ENCODE results near the gene DPF3.

Gene DPF3

DNA sequence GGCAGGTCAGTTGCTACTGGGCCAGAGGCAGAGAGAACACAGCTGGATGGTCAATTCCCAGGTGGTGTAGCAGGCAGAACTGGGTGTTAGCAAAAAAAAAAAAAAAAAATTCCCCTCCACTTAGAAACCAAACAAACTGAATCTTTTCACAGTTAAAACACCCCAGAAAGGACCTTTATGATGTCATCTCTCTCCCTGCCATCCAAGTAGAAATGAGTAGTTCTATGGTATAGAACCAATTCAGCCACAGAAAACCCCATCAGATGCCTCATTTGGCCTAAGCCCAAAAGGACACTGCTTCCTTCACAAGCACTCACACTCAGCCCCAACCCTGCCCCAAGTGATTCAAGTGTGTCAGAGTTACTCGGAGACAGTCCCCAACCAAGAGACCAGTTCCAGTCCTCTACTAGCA lies 230.8 kb downstream of the DPF3 start:
- ATAC-seq (replicated peaks) (peak; percentile 51 to 53), DNase-seq (no peak)
- Mint-ChIP-seq H3K36me3 (peaks cover 5 to 6% of the 10 kb centered on the region in 2 donors), H3K4me3 (no peak overlapping the region), H3K4me1 (peaks cover 8 to 18% of the 10 kb centered on the region in 2 donors), H3K9me3 (peaks cover 0 to 2% of the 10 kb centered on the region in 2 donors), H3K27ac (no peak overlapping the region), H3K27me3 (no peaks in the 10 kb centered on the region)

DNA sequence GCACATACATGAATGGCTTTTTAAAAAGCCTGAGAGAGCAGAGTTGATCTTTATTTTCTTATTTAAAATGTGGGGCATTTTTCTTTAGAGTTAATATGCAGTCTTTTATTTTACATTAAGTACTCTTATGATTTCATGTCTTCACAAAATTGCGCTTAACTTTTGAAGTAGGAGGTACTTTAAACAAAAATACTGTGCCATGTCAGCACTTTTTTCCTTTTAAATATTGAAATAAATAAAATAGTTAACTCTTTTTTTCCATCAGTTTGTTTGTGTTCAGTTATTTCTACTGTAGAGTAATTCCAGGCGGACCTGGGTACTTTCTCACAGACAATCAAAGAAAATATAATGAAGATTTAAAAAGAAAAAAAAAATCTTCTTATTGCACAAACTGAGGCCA lies 231.7 kb downstream of the DPF3 start:
- peaks cover 5 to 6% of the 10 kb centered on the region in 2 donors for H3K36me3 Mint-ChIP-seq
- H3K4me1 Mint-ChIP-seq: peaks cover 8 to 18% of the 10 kb centered on the region in 2 donors
- ATAC-seq (replicated peaks) (no peak), DNase-seq (no peak)
- H3K27me3 Mint-ChIP-seq: no peaks in the 10 kb centered on the region
- peaks cover 0 to 2% of the 10 kb centered on the region in 2 donors for H3K9me3 Mint-ChIP-seq
- no peak overlapping the region for H3K4me3 Mint-ChIP-seq
- H3K27ac Mint-ChIP-seq: no peak overlapping the region

DNA sequence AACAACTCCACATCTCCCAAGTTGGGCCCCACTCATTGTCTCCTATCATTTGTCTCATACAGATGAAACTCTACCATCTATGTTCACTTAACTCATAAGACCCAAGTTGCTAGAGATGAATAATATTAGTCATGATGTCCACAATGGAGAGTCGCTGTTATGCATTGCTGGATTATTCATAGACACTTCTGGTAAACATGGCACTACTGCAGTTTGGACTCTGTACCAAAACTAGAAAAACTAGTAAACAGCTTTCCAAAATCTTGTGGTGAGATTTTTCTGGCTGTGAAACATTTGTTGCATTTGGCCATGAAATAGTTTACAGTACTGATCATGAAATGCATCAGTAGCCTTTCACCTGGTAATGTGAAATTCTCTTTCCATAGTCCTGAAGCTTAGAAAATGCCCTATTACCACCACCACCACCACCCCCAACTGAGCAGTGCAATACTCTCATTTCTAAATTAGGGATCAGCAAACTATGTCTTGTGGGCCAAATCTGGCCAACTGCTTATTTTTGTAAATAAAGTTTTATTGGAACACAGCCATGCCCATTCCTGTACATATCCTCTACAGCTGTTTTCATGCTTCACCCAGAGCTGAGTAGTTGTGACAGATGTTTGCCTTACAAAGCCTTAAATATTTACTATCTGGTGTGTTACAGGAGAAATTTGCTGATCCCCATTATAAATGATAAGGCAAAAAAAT lies 236.5 kb downstream of the DPF3 start:
- Mint-ChIP-seq H3K27ac (no peak overlapping the region), H3K9me3 (peaks cover 0 to 2% of the 10 kb centered on the region in 2 donors), H3K27me3 (no peaks in the 10 kb centered on the region), H3K4me3 (no peak overlapping the region), H3K36me3 (peaks cover 0 to 1% of the 10 kb centered on the region in 2 donors), H3K4me1 (peaks cover 0 to 2% of the 10 kb centered on the region in 2 donors)
- DNase-seq (no peak), ATAC-seq (replicated peaks) (no peak)

DNA sequence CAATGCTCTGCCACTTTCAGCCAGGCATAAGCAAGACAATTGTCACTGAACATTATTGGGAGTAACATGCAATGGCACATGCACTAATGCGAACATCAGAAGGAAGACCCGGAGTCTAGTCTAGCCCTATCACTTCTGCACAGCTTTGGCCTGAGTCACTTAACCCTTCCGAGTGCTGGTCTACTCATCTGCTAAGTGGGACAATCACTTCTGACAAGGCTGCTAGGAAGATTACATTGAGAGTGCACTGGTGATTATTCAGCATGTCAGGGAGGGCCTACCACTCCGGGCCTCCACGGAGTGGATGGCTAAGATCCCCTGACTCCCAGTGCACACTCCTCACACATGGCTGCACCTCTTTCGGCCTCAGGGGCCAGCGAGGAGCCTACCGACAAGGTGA lies 240.9 kb downstream of the DPF3 start:
- Mint-ChIP-seq H3K27me3 (peaks cover 0 to 4% of the 10 kb centered on the region in 2 donors), H3K36me3 (no peaks in the 10 kb centered on the region), H3K27ac (no peak overlapping the region), H3K4me3 (no peak overlapping the region), H3K9me3 (peaks cover 0 to 2% of the 10 kb centered on the region in 2 donors), H3K4me1 (peaks cover 0 to 4% of the 10 kb centered on the region in 2 donors)
- DNase-seq (no peak), ATAC-seq (replicated peaks) (no peak)

DNA sequence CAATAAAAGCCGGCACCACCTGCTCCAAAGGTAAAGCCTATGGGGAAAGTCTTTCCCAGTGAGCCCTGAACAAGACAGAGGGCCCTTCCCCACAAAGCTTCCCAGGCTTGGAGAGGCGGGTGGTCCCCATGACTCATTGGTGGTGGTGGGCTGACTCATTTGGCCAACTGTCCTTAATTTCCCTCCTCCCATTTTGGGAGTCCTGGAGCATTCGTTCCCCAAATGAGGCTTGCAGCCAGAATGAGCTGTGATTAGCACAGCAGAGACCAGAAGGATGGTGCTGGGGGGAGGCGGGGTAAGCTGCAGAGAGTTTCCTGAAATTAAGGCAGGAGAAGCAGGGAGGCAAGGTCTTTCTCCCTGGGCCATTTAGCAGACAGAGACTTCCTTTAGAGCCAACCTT lies 241.7 kb downstream of the DPF3 start:
- no peak for ATAC-seq (replicated peaks)
- no peak for DNase-seq
- H3K36me3 Mint-ChIP-seq: no peaks in the 10 kb centered on the region
- peaks cover 0 to 4% of the 10 kb centered on the region in 2 donors for H3K4me1 Mint-ChIP-seq
- peaks cover 0 to 2% of the 10 kb centered on the region in 2 donors for H3K9me3 Mint-ChIP-seq
- no peak overlapping the region for H3K4me3 Mint-ChIP-seq
- H3K27ac Mint-ChIP-seq: no peak overlapping the region
- H3K27me3 Mint-ChIP-seq: peaks cover 0 to 4% of the 10 kb centered on the region in 2 donors

DNA sequence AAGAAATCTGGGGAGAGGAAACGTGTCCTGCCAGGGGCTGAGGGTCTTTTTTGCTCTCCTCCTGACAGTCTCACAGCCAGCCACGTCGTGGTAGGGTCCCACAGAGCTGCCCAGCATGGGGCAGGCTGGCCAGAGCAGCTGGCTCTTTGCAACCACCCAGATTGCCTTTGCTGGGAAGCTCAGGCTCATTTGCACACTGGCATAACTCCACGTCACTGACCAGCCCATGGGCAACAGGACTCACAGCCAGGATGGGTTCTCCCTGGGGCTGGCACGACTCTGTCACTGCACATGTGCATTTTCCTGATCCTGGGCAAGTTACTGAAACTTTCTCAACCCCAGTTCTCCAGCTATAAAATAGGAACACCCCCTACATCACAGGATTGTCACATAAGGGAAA lies 242.2 kb downstream of the DPF3 start:
- Mint-ChIP-seq H3K9me3 (peaks cover 0 to under 1% of the 10 kb centered on the region in 2 donors), H3K4me3 (no peak overlapping the region), H3K36me3 (no peaks in the 10 kb centered on the region), H3K27ac (no peak overlapping the region), H3K27me3 (peaks cover 0 to 4% of the 10 kb centered on the region in 2 donors), H3K4me1 (peaks cover 0 to 4% of the 10 kb centered on the region in 2 donors)
- DNase-seq: no peak
- ATAC-seq (replicated peaks): no peak

DNA sequence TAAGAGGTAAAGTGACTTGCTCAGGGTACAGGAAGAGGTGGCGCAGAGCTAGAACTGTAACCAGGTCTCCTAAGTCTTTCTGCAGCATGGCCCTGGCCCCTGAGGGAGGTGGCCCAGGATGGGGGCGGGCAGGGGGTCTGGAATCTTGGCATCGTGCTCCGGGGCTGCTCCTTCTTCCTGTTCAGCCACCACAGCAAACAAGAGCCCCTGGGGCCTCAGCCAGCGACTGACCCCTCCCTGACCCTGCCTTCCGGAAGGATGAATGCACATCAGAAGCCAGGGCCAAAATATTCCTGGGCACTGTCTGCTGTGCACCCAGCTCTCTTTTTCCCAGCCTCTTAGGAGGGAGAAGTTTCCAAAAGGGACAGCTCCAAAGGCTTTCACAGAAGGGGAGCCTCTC lies 242.8 kb downstream of the DPF3 start:
- Mint-ChIP-seq H3K36me3 (no peaks in the 10 kb centered on the region), H3K27ac (no peak overlapping the region), H3K4me1 (peaks cover 0 to 5% of the 10 kb centered on the region in 2 donors), H3K9me3 (no peaks in the 10 kb centered on the region), H3K27me3 (peaks cover 0 to 4% of the 10 kb centered on the region in 2 donors), H3K4me3 (no peak overlapping the region)
- DNase-seq (no peak), ATAC-seq (replicated peaks) (no peak)

DNA sequence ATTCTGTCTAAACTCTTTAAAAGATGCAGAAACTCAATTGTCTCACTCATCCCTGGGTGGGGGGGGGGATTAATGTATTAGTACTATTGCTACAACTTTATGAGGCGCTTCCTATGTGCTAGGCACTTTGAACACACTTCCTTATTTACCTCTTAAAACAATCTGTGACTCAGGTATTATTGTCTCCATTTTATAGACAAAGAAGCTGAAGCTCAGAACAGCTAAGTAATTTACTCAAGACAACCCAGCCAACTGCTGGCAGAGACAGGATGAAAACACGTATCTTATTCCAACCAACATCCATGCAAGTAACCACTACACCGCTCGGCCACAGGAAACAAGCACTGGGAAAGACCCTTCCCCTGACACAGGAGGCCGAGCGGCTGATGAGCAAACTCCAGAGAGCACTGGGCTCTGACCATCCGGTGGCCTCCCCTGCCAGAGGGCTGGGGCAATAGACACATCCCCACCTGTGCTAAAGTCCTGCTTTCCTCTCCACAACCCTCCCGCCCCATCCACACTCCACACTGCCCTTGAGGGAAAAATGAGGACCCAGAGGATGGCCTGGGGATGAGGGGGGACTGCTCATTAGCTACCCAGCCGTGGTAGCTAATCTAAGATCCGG lies 244.2 kb downstream of the DPF3 start:
- H3K27me3 Mint-ChIP-seq: peaks cover 0 to 4% of the 10 kb centered on the region in 2 donors

DNA sequence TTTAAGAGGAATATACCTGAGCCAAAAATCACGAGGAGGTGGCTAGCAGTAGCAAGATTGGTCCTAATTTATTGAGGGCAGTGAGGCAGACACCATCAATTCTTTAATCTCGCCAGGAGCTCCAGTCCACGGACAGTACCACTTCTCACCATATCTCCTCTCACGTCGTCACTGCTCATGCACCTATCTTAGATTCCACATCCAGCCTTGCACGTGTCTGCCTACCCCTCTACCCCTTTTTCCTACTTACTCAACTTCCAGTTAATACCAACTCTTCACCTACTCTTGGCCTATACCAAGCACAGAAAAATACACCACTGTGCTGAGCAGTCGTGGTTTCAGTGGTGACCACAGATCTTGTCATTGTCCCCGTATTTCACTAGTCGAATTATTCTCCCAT lies 246.1 kb downstream of the DPF3 start:
- Mint-ChIP-seq H3K4me3 (no peak overlapping the region), H3K27me3 (peaks cover 0 to 4% of the 10 kb centered on the region in 2 donors), H3K27ac (no peak overlapping the region), H3K9me3 (no peaks in the 10 kb centered on the region), H3K36me3 (no peaks in the 10 kb centered on the region), H3K4me1 (peaks cover 4 to 7% of the 10 kb centered on the region in 2 donors)
- DNase-seq (no peak), ATAC-seq (replicated peaks) (no peak)

More for the DNA sequence above, 244.2 kb downstream of the DPF3 start:
- no peak overlapping the region for H3K4me3 Mint-ChIP-seq
- no peaks in the 10 kb centered on the region for H3K36me3 Mint-ChIP-seq
- H3K27ac Mint-ChIP-seq: no peak overlapping the region
- H3K4me1 Mint-ChIP-seq: peaks cover 4 to 9% of the 10 kb centered on the region in 2 donors
- DNase-seq (no peak), ATAC-seq (replicated peaks) (no peak)
- H3K9me3 Mint-ChIP-seq: no peaks in the 10 kb centered on the region

DNA sequence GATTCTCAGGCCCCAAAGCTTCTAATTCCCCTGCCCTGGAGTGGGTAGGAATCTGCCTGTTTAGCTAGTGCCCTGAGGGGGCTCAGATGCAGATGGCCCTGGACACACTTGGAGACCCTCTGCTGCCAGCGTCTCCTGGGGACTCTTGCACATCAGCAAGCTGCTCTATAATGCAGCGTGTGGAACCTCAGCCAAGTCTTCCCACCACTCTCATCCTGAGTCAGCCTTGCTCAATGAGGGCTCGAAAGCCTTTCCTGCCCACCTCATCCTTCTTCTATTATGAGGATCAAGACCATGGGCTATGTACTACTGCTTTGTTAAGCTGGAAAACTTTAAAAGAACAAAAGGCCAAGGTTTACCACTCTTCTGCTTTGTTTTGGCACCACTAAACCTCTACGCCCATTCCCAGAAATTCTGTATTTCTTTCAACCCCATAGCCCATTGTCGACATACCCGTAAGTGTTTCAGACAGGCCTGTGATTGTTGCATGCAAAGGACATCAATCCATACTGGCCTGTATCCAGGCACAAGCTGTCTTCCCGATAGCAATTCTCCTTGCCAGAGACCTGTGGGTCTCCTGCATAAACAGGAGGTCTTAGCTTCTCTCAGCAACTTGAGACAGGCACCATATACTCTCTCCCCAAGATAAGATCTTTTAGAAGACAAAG lies 246.9 kb downstream of the DPF3 start:
- H3K9me3 Mint-ChIP-seq: peaks cover 0 to under 1% of the 10 kb centered on the region in 2 donors
- DNase-seq: no peak
- H3K36me3 Mint-ChIP-seq: peaks cover 0 to 3% of the 10 kb centered on the region in 2 donors
- ATAC-seq (replicated peaks): no peak
- H3K4me3 Mint-ChIP-seq: no peak overlapping the region
- peaks cover 0 to 4% of the 10 kb centered on the region in 2 donors for H3K27me3 Mint-ChIP-seq
- peaks cover 4 to 7% of the 10 kb centered on the region in 2 donors for H3K4me1 Mint-ChIP-seq
- H3K27ac Mint-ChIP-seq: no peak overlapping the region

DNA sequence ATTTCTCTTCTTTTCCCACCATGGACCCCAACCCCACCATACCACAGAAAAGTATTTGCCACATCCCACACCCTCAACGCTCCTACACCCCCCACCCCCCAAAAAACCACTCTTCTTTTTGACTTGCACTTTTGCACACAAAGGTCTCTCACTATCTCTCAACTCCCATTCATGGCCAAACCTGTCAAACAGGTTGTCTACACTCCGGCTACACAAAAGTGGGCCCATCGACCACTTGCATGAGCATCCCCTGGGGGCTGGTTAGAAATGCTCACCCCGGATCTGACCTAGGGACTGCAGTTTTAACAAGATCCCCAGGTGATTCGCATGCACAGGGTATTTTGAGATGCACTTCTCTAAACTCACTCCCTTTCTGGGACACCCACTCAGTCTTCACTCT lies 248.2 kb downstream of the DPF3 start:
- no peak overlapping the region for H3K27ac Mint-ChIP-seq
- H3K4me1 Mint-ChIP-seq: peaks cover 4 to 7% of the 10 kb centered on the region in 2 donors
- peaks cover 0 to 2% of the 10 kb centered on the region in 2 donors for H3K27me3 Mint-ChIP-seq
- no peak for ATAC-seq (replicated peaks)
- peaks cover 3 to 5% of the 10 kb centered on the region in 2 donors for H3K36me3 Mint-ChIP-seq
- H3K9me3 Mint-ChIP-seq: peaks cover 2 to 3% of the 10 kb centered on the region in 2 donors
- no peak for DNase-seq
- H3K4me3 Mint-ChIP-seq: no peak overlapping the region

DNA sequence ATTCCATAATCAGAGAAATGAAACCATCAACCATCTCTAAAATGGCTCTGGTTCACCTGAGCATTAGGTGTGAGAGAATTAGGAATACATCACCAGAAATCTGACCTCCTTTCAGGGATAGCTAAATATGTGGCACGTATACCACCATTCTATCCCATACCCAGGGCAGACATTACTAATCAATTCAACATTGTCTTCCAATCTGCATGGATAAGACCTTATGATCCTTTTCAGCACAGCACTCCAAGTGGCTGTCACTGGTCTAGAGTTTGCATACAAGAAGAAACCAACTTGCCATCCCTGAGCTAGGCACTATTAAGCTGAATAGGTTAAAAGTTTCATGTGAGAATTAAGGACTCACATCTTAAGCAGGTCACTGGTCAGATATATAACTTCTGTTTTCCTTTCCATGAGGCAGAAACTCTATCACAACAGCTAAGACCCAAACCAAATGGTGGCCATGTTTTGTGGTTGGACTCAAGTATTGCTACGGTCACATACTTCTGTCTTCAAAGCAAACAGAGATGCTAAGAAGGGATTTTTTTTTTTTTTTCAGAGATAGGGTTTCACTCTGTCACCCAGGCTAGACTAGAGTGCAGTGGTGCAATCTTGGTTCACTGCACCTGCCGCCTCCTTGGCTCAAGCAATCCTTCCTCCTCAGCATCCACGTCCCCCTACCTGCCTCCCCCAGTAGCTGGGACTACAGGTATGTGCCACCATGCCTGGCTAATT lies 249.0 kb downstream of the DPF3 start:
- Mint-ChIP-seq H3K4me3 (no peak overlapping the region), H3K9me3 (peaks cover 6 to 10% of the 10 kb centered on the region in 2 donors), H3K4me1 (peaks cover 4 to 7% of the 10 kb centered on the region in 2 donors), H3K36me3 (peaks cover 6 to 10% of the 10 kb centered on the region in 2 donors), H3K27ac (no peak overlapping the region), H3K27me3 (no peaks in the 10 kb centered on the region)
- DNase-seq: no peak
- ATAC-seq (replicated peaks): no peak

DNA sequence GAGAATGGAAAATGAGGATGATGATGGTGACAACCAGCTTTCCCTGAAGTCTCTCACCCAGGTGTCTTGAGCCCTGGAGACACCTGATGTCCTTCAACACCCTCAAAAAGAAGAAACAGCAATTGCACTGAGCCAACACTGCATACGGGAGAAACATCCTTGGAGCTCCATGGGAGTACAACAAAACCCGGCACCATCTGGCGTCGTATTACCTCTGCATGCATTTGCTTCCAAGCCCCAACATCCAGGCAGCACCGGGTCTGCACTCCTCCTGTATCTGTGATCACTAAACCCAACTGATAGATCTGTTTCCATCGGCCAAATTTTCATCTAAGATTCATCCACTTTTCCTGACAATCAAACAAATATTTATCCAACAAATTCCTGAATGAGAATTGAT lies 249.9 kb downstream of the DPF3 start:
- H3K27me3 Mint-ChIP-seq: no peaks in the 10 kb centered on the region
- H3K27ac Mint-ChIP-seq: no peak overlapping the region
- H3K4me1 Mint-ChIP-seq: peaks cover 4 to 5% of the 10 kb centered on the region in 2 donors
- peaks cover 6 to 14% of the 10 kb centered on the region in 2 donors for H3K9me3 Mint-ChIP-seq
- H3K36me3 Mint-ChIP-seq: peaks cover 6 to 14% of the 10 kb centered on the region in 2 donors
- ATAC-seq (replicated peaks) (no peak), DNase-seq (no peak)
- H3K4me3 Mint-ChIP-seq: no peak overlapping the region

DNA sequence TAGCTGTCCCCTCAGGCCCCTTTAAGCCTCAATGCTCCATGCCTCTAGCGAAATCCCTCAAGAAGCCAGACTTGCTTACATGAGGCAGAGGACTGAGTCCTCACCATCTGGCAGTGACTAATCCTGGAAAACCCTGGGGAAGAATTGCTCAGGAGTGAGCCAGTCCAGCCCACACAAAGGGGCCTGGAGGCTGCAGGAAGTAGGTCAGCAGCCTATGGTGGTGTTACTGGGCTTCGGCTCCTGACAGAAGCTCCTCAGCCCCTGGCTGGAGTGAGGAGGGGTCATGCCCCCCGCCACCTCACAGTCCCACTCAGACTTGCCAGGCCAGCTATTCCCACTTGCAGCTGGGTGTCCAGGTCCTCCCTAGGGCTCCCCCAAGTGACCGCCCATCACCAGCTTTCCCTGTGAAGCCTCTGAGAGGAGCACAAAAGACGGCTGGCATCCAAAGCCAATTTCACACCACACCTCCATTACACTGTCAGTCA lies 250.5 kb downstream of the DPF3 start:
- DNase-seq: no peak
- Mint-ChIP-seq H3K4me3 (no peak overlapping the region), H3K27ac (no peak overlapping the region), H3K4me1 (peaks cover 4 to 5% of the 10 kb centered on the region in 2 donors), H3K9me3 (peaks cover 6 to 14% of the 10 kb centered on the region in 2 donors), H3K27me3 (no peaks in the 10 kb centered on the region), H3K36me3 (peaks cover 6 to 15% of the 10 kb centered on the region in 2 donors)
- no peak for ATAC-seq (replicated peaks)
